ENCODE measurements around the gene FNDC3A.
"Not testable (repeated sequence)": the region's sequence is repeated elsewhere in the genome, so short reads cannot be mapped to it uniquely, and the experiment has no call there.

The FNDC3A gene

GRCh38 chr13:49029570-49029969 lies 53.9 kb downstream of the FNDC3A start:
- DNase-seq (ENCODE audit: low read depth in 2 of 3, low spot score in 1 of 3): no peak

DNA sequence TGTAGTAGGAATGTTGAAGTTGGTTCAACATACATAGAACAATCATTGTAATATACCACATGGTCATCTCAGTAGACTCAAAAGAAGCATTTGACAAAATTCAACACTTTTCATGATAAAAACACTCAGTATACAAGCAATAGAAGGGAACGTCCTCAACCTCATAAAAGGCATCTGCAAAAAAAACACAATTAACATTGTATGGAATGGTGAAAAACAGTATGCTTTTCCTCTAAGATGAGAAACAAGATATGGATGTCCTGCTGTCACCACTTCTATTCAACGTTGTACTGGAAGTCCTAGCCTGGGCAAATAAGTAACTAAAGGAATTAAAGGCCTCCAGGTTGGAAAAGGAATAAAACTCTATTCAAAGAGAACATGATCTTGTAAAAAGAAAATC lies 54.5 kb downstream of the FNDC3A start:
- no peak for DNase-seq (ENCODE audit: low read depth in 2 of 3, low spot score in 1 of 3)

GRCh38 chr13:49040872-49041271 lies 65.2 kb downstream of the FNDC3A start:
- no peak for DNase-seq (ENCODE audit: low read depth in 2 of 3, low spot score in 1 of 3)

DNA sequence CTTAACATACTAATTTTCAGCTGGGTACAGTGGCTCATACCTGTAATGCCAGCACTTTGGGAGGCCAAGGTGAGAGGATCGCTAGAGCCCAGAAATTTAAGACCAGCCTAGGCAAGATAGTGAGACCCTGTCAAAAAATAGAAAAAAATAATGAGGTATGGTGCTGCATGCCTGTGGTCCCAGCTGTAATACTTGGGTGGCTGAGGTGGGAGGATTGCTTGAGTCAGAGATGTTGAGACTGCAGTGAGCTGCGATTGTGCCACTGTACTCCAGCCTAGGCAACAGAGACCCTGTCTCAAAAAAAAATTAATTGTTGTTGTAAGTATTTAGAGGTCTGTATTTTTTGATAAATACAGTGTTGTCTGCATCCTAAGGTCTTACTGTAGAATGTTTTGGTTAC lies 66.8 kb downstream of the FNDC3A start:
- DNase-seq (ENCODE audit: low read depth in 2 of 3, low spot score in 1 of 3): no peak

DNA sequence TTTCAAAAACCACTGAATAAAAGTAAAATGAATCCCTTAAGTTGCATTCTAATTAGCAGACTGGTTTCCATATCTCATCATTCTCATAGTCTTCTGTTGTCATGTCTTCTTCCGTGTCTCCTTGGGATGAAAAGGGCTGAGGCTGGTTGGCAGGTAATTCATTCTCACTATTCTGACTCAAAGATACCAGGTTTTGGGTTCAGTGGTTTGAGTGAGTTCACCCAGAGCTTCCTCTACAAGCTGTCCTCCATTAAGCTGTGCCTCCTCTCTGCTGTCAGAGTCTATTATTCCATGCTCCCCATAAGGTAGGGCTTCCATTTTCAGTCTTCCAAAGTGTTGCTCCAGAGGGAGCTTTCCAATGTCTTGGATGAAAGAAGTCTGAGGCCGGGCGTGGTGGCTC lies 68.3 kb downstream of the FNDC3A start:
- no peak for DNase-seq (ENCODE audit: low read depth in 2 of 3, low spot score in 1 of 3)

GRCh38 chr13:49044836-49045235 lies 69.1 kb downstream of the FNDC3A start:
- DNase-seq (ENCODE audit: low read depth in 2 of 3, low spot score in 1 of 3): no peak

GRCh38 chr13:49046002-49046401 lies 70.3 kb downstream of the FNDC3A start:
- DNase-seq (ENCODE audit: low read depth in 2 of 3, low spot score in 1 of 3): no peak

GRCh38 chr13:49046519-49046918 lies 70.8 kb downstream of the FNDC3A start:
- DNase-seq (ENCODE audit: low read depth in 2 of 3, low spot score in 1 of 3): no peak

DNA sequence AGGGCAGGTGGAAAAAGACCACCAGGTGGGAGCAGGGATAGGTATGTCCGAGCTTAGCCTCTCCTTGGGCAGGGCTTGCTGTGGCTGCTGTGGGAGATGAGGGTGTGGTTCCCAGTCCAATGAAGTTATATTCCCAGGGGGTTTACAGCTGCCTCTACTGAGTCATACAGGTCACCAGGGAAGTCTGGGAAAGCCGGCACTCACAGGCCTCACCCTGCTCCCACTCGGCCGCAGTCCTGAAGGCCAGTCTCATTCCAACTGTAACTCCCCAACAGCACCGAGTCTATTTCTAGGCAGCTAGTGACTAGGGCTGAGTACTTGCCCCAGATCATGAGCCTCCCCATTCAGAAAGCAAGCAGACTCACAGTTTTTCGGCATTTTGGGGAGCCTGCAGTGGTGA lies 77.1 kb downstream of the FNDC3A start:
- no peak for DNase-seq (ENCODE audit: low read depth in 2 of 3, low spot score in 1 of 3)

DNA sequence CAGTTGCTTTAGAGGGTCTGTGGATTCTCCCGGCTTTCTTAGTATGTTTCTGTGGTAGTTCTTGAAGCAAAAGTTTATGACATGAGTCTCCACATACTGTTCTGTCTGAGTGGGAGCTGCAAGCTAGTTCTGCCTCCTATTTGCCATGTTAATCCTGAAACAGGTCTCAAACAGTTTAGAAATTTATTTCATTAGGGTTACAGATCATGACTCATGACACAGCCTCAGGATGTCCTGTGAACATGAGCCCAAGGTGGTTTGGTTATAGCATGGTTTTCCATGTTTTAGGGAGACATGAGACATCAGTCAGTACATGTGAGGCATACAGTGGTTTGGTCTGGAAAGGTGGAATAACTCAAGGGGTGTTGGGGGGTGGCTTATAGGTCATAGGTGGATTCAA lies 77.5 kb downstream of the FNDC3A start:
- no peak for DNase-seq (ENCODE audit: low read depth in 2 of 3, low spot score in 1 of 3)

DNA sequence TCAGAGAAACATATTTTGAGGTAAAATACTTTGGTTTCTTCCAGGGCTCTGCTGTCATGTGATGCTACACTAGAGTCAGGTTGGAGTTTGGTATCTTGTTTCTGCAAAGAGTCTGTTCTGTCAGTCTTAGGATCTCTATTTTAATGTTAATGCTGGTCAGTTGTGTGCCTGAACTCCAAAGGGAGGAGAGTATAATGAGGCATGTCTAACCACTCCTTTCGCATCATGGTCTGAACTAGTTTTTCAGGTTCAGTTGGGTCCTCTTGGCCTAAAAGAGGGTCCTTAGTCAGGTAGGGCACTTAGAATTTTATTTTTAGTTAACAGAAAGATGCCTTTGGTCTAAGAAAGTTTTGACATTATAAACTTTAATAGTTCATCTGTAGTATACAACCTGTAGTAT lies 78.2 kb downstream of the FNDC3A start:
- DNase-seq (ENCODE audit: low read depth in 2 of 3, low spot score in 1 of 3): no peak

- DNase-seq (ENCODE audit: low read depth in 2 of 3, low spot score in 1 of 3): no peak
These were observed 79.3 kb downstream of the FNDC3A start for GRCh38 chr13:49055021-49055420.

DNA sequence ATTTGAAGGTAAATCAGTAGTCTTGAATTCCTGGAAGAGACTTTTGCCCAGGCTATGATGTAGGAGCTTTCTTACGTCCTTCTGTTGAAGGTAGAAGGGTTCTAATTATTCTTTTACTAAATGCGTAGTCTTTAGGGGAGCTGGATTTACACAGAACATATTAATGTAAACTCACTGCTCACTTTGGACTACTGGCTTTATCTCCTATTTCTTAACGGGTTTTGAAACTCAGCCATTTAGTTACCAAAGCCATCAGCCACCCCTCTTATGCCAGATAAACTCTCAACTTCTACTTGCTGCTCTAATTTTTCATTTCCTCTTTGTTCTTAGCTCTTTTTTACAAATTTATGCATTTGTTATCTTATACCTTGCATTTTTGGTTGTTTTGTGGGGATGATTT lies 81.5 kb downstream of the FNDC3A start:
- no peak for DNase-seq (ENCODE audit: low read depth in 2 of 3, low spot score in 1 of 3)

DNA sequence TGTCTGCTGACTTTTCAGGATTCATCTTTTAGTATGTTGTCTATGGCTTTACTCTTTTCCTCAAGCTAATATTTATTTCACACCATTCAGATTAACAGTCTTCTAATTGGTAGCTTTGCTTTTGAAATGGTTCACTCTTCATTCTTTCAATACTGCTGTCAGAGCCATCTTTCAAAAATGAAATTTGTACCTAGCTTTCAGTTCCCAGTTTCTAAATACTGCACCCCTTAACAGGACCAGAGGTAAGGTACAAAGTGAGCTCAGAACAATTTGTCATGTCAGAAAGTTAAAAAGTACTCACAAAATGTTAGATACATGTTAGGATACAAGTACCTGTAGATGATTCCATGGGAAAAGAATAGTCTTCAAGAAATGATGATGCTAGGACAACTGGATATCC lies 83.0 kb downstream of the FNDC3A start:
- DNase-seq (ENCODE audit: low read depth in 2 of 3, low spot score in 1 of 3): no peak

GRCh38 chr13:49060678-49061387 lies 85.1 kb downstream of the FNDC3A start:
- no peak for DNase-seq (ENCODE audit: low read depth in 2 of 3, low spot score in 1 of 3)

- not testable (repeated sequence) for DNase-seq (ENCODE audit: low read depth in 2 of 3, low spot score in 1 of 3)
These were observed 85.7 kb downstream of the FNDC3A start for GRCh38 chr13:49061388-49061752.

DNA sequence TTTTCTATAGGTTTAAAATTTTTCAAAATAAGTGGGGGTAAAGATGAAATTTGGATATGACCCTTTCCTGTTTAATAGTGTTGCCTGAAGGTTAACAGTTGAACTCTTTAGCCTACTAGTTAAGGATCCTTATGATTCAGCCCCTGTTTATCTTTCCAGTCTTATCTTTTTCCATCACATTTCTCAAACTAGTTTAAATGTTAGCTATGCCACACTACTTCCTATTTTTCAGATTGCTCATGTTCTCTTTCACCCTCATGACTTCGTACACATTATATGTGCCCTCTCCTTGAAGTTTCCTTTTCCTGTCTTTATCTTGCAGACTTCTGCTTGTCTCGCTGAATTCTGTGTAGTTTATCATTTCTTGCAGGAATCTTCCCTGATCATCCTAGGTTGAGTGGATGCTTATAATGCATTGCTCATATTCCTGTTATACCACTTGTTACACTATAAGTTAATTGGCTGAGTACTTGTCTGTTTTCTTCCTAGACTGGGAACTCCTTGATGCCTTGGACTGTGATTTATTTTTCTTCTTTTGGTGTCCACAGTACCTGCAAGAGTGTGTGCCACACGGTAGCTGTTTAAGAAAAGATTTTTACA lies 86.7 kb downstream of the FNDC3A start:
- no peak for DNase-seq (ENCODE audit: low read depth in 2 of 3, low spot score in 1 of 3)

DNA sequence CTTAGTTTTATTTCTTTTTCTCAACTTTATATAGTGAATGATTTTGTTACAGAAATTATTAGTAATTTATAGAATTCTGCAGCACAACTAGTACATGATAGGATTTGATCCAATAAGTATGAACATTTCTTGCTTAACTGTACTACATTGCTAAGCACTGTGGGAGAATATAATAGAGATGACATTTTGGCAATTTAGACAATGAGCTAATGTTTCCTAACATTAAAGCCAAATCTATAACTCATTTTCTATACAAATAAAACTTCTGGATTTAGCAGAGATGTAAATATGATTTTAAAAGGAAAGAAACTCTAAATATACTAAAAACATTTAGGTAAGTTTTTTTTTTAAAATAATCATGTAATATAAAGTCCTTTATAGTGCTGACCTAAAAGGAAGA lies 87.3 kb downstream of the FNDC3A start:
- DNase-seq (ENCODE audit: low read depth in 2 of 3, low spot score in 1 of 3): no peak

GRCh38 chr13:49063497-49063896 lies 87.8 kb downstream of the FNDC3A start:
- DNase-seq (ENCODE audit: low read depth in 2 of 3, low spot score in 1 of 3): no peak

DNA sequence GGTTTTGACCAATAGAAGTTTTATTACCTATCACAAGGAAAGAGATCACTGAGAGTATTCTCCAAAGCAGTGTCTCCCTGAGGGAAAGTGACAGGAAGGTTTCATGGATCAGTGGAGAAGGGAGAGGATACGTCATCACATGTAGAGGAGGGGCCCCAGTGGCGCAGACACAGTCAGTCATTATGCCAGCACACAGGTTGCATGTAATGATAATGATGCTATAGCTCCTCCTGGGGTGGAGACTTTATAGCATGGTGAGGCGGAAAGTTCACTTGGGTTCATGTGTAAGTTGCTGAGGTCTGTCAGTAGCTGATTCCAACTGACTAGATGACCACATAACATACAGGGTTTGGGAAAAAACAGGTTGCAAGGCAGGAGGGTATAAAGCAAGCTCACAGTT lies 88.8 kb downstream of the FNDC3A start:
- no peak for DNase-seq (ENCODE audit: low read depth in 2 of 3, low spot score in 1 of 3)

DNA sequence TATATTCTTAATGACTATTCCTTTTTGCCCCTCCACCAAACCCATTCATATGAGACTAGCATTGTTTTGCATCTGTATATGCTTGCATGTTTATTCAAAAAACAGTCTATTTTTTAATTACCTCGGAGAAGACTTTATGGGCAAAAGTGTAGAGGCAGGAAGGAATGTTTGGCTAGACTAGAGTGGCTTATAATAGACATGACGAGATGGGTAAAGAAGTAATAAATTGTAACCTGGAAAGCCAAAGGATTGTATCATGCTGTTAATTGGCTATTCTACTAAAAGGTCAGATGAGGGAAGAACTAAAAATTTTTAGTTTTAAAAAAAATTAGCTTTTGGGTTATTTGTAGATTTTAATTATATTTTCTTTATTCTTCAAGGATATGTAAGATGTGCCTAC lies 91.1 kb downstream of the FNDC3A start:
- no peak for DNase-seq (ENCODE audit: low read depth in 2 of 3, low spot score in 1 of 3)

DNA sequence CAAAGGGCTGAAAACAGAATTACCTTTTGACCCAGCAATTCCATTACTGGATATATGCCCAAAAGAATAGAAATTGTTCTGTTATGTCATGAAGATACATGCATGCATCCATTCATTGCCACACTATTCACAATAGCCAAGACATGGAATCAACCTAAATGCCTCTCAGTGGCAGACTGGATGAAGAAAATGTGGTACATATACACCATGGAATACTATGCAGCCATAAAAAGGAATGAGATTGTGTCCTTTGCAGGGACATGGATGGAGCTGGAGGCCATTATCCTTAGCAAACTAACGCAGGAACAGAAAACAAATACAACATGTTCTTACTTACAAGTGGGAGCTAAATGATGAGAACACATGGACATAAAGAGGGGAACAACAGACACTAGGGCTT lies 92.8 kb downstream of the FNDC3A start:
- not testable (repeated sequence) for DNase-seq (ENCODE audit: low read depth in 2 of 3, low spot score in 1 of 3)

GRCh38 chr13:49070021-49070420 lies 94.3 kb downstream of the FNDC3A start:
- DNase-seq (ENCODE audit: low read depth in 2 of 3, low spot score in 1 of 3): not testable (repeated sequence)

Measured in stimulated activated CD4-positive, alpha-beta T cell treated with anti-CD3 and anti-CD28 coated beads, Interleukin-12 subunit alpha, Interleukin-12 subunit beta, amount 100 ng/mL, for 48 hours (primary cell).